Kidney capillary endothelial cell (primary cell): ENCODE measurements around the gene TMEM120A.

Experiments
- DNase-seq: peaks from one replicate; pipeline ENCODE4 v3.0.0-alpha.2; 2018; ENCODE audit warnings: low spot score

Gene TMEM120A

GRCh38 chr7:75995052-75995471, 667 bp upstream of the TMEM120A start:
- DNase-seq: no peak

- DNase-seq: peak; percentile 30
These were observed 557 bp downstream of the TMEM120A start for GRCh38 chr7:75993689-75994387.

- no peak for DNase-seq
These were observed 2.2 kb downstream of the TMEM120A start for GRCh38 chr7:75992083-75992755.

- DNase-seq: no peak
These were observed 2.8 kb downstream of the TMEM120A start for GRCh38 chr7:75991531-75992082.

- no peak for DNase-seq
These were observed 4.7 kb downstream of the TMEM120A start for GRCh38 chr7:75989500-75990388.

- DNase-seq: no peak
These were observed 5.6 kb downstream of the TMEM120A start for GRCh38 chr7:75988568-75989499.

GRCh38 chr7:75987805-75988567, 6.4 kb downstream of the TMEM120A start:
- no peak for DNase-seq

- DNase-seq: no peak
These were observed 7.2 kb downstream of the TMEM120A start for GRCh38 chr7:75987026-75987804.

- DNase-seq: no peak
These were observed 8.1 kb downstream of the TMEM120A start for GRCh38 chr7:75986147-75986781.

- no peak for DNase-seq
These were observed 8.8 kb downstream of the TMEM120A start for GRCh38 chr7:75985518-75986146.

GRCh38 chr7:75985009-75985517, 9.3 kb downstream of the TMEM120A start:
- DNase-seq: no peak

- DNase-seq: no peak
These were observed 10.0 kb downstream of the TMEM120A start for GRCh38 chr7:75984130-75985008.

GRCh38 chr7:75983471-75984129, 10.8 kb downstream of the TMEM120A start:
- no peak for DNase-seq

- DNase-seq: no peak
These were observed 11.9 kb downstream of the TMEM120A start for GRCh38 chr7:75982306-75983064.

GRCh38 chr7:75981453-75982305, 12.7 kb downstream of the TMEM120A start:
- DNase-seq: no peak

- no peak for DNase-seq
These were observed 13.3 kb downstream of the TMEM120A start for GRCh38 chr7:75981203-75981452.
